ENCODE data around the gene AGAP5. TPM values are rescaled to one million over a fixed set of nuclear protein-coding genes. Genes with fewer than 3 reads are reported as not detected.

AGAP5 gene
- total and polyA plus RNA-seq, 9 of the 15 experiments (the other 6 are each of a cell fraction or from before 2014, with no cell fraction given), result 0.32 to 7.5 (median 5.3) TPM

GRCh38 chr10:73743905-73744663 is 46.2 kb upstream of the AGAP5 start, which contains the start of gene SEC24C (continued):
- peak; percentile 84 for TF ChIP-seq LEF1 (IDR thresholded peaks at IDR 0.05)
- TF ChIP-seq POLR3G (IDR thresholded peaks at IDR 0.05; ENCODE audit: extremely low read depth, insufficient read length, insufficient replicate concordance), result no peak
- TF ChIP-seq ZNF717 (CRISPR knock-in tag; IDR thresholded peaks at IDR 0.05), result no peak
- peak; percentile 38 for TF ChIP-seq DIDO1 (tag; IDR thresholded peaks at IDR 0.05; ENCODE audit: low read depth)
- TF ChIP-seq RBM22 (IDR thresholded peaks at IDR 0.05; ENCODE audit: low read depth, low read length, poor library complexity, severe bottlenecking), result peak; percentile 48
- TF ChIP-seq SRSF9 (IDR thresholded peaks at IDR 0.05; ENCODE audit: borderline replicate concordance, low read depth, low read length), result no peak
- TF ChIP-seq ZNF445 (CRISPR knock-in tag; IDR thresholded peaks at IDR 0.05; ENCODE audit: low read depth), result peak; percentile 40; the same call in 1 of the 2 replicates
- TF ChIP-seq ZBTB2 (IDR thresholded peaks at IDR 0.05), result peak; percentile 94
- TF ChIP-seq FOXK2 (conservative IDR thresholded peaks at IDR 0.05 in 1 of 2, IDR thresholded peaks at IDR 0.05 in 1 of 2; ENCODE audit: low read depth in 2 of 2), result peak; percentile 85 to 91; a peak in 3 of 4 replicates
- peak; percentile 12 for TF ChIP-seq MXD1 (CRISPR knock-in tag; IDR thresholded peaks at IDR 0.05; ENCODE audit: borderline replicate concordance, poor library complexity, severe bottlenecking)
- no peak; a peak in 1 of 4 replicates for TF ChIP-seq RCOR1 (IDR thresholded peaks at IDR 0.05; ENCODE audit: borderline replicate concordance in 1 of 2, low read depth in 2 of 2, low read length in 2 of 2)
- peak; percentile 79 for TF ChIP-seq MEIS2 (IDR thresholded peaks at IDR 0.05; ENCODE audit: partially characterized antibody)
- TF ChIP-seq ZNF511 (CRISPR knock-in tag; IDR thresholded peaks at IDR 0.05), result no peak; the same call in 1 of the 2 replicates
- no peak; the same call in 1 of the 2 replicates for TF ChIP-seq ELF2 (CRISPR knock-in tag; IDR thresholded peaks at IDR 0.05)
- TF ChIP-seq IFI16 (CRISPR knock-in tag; IDR thresholded peaks at IDR 0.05), result no peak
- TF ChIP-seq AFF1 (IDR thresholded peaks at IDR 0.05; ENCODE audit: low read depth in 1 of 2, partially characterized antibody in 2 of 2), result peak; percentile 37 to 94
